NCI-H1694 (cell line): ENCODE results near the gene NINL.
"Not testable (repeated sequence)": the region's sequence is repeated elsewhere in the genome, so short reads cannot be mapped to it uniquely, and the experiment has no call there.

Experiments
- DNase-seq: peaks from one replicate; lab custom pipeline; 2025; lab: John Stamatoyannopoulos, UW

Gene NINL

GRCh38 chr20:25532971-25533391 lies 52.4 kb downstream of the NINL start:
- DNase-seq: no peak

- no peak for DNase-seq
These were observed 53.1 kb downstream of the NINL start for GRCh38 chr20:25532015-25532751.

- no peak for DNase-seq
These were observed 55.9 kb downstream of the NINL start for GRCh38 chr20:25529295-25529951.

GRCh38 chr20:25527949-25528348 lies 57.4 kb downstream of the NINL start:
- DNase-seq: no peak

GRCh38 chr20:25526446-25526845 lies 58.9 kb downstream of the NINL start:
- no peak for DNase-seq

- DNase-seq: no peak
These were observed 59.5 kb downstream of the NINL start for GRCh38 chr20:25525867-25526266.

GRCh38 chr20:25525295-25525694 lies 60.0 kb downstream of the NINL start:
- DNase-seq: no peak

GRCh38 chr20:25521382-25521781 lies 63.9 kb downstream of the NINL start:
- DNase-seq: no peak

- no peak for DNase-seq
These were observed 68.2 kb downstream of the NINL start for GRCh38 chr20:25517124-25517523.

GRCh38 chr20:25514747-25515340 lies 70.5 kb downstream of the NINL start:
- DNase-seq: no peak

GRCh38 chr20:25514195-25514594 lies 71.1 kb downstream of the NINL start:
- no peak for DNase-seq

GRCh38 chr20:25512709-25513108 lies 72.6 kb downstream of the NINL start:
- no peak for DNase-seq

GRCh38 chr20:25511183-25511582 lies 74.1 kb downstream of the NINL start:
- no peak for DNase-seq

- DNase-seq: no peak
These were observed 74.6 kb downstream of the NINL start for GRCh38 chr20:25510721-25511120.

- no peak for DNase-seq
These were observed 75.1 kb downstream of the NINL start for GRCh38 chr20:25510202-25510601.

- no peak for DNase-seq
These were observed 76.2 kb downstream of the NINL start for GRCh38 chr20:25509084-25509483.

- DNase-seq: no peak
These were observed 77.1 kb downstream of the NINL start for GRCh38 chr20:25508083-25508770.

GRCh38 chr20:25507385-25508082 lies 77.8 kb downstream of the NINL start:
- no peak for DNase-seq

- DNase-seq: no peak
These were observed 80.8 kb downstream of the NINL start for GRCh38 chr20:25504366-25505135.

- DNase-seq: no peak
These were observed 81.4 kb downstream of the NINL start for GRCh38 chr20:25503936-25504335.

GRCh38 chr20:25503051-25503639 lies 82.2 kb downstream of the NINL start:
- not testable (repeated sequence) for DNase-seq
